PFSK-1 (cell line): ENCODE results near the gene NME7.

Experiments used
- FOXP2 ChIP-seq: optimal IDR thresholded peaks from 2 replicates; pipeline ENCODE3; 2011; ENCODE audit warnings: borderline replicate concordance, control low read depth, inconsistent platforms; ENCODE audit not compliant: insufficient read depth; ENCODE audit errors: extremely low read length, extremely low read depth
- POLR2AphosphoS5 ChIP-seq: IDR thresholded peaks from 2 replicates; pipeline ENCODE4 v1.6.1; 2012; ENCODE audit warnings: low read depth, mild to moderate bottlenecking, control low read depth, low read length, moderate library complexity
- REST ChIP-seq, 2 experiments: IDR thresholded peaks; 2 replicates each; pipeline versions ENCODE4 v1.6.1 to v1.8.0; 2011 to 2012; ENCODE audit warnings: low read depth in 2 of 2, low read length in 2 of 2, control low read depth in 1 of 2, inconsistent platforms in 1 of 2, mild to moderate bottlenecking in 1 of 2, moderate library complexity in 1 of 2; ENCODE audit not compliant: insufficient read depth in 1 of 2
- SIN3A ChIP-seq: IDR thresholded peaks from 2 replicates; pipeline ENCODE4 v1.6.1; 2012; ENCODE audit warnings: mild to moderate bottlenecking, low read length, moderate library complexity, borderline replicate concordance; ENCODE audit not compliant: insufficient read depth
- TAF1 ChIP-seq: IDR thresholded peaks from 2 replicates; pipeline ENCODE4 v1.6.1; 2012; ENCODE audit warnings: low read length, control low read depth, borderline replicate concordance; ENCODE audit not compliant: insufficient read depth

NME7 gene

GRCh38 chr1:169234780-169235179 lies 132.8 kb downstream of the NME7 start:
- TF ChIP-seq TAF1 (no peak), FOXP2 (no peak), POLR2AphosphoS5 (no peak), SIN3A (no peak), REST (IDR thresholded peaks at IDR 0.05; ENCODE audit: insufficient read depth in 1 of 2, low read depth in 2 of 2, low read length in 2 of 2) (no peak)

GRCh38 chr1:169217636-169218035 lies 150.0 kb downstream of the NME7 start:
- TF ChIP-seq REST (IDR thresholded peaks at IDR 0.05; ENCODE audit: insufficient read depth in 1 of 2, low read depth in 2 of 2, low read length in 2 of 2) (no peak), SIN3A (no peak), POLR2AphosphoS5 (no peak), FOXP2 (no peak), TAF1 (no peak)

- no peak for TF ChIP-seq TAF1
- TF ChIP-seq FOXP2 = no peak
- TF ChIP-seq REST (IDR thresholded peaks at IDR 0.05; ENCODE audit: insufficient read depth in 1 of 2, low read depth in 2 of 2, low read length in 2 of 2) = no peak
- no peak for TF ChIP-seq SIN3A
- TF ChIP-seq POLR2AphosphoS5 = no peak
Measured at GRCh38 chr1:169214598-169214997, 153.0 kb downstream of the NME7 start.

- no peak for TF ChIP-seq SIN3A
- TF ChIP-seq TAF1 = no peak
- TF ChIP-seq POLR2AphosphoS5 = no peak
- no peak for TF ChIP-seq REST (IDR thresholded peaks at IDR 0.05; ENCODE audit: insufficient read depth in 1 of 2, low read depth in 2 of 2, low read length in 2 of 2)
- TF ChIP-seq FOXP2 = no peak
Measured at GRCh38 chr1:169212088-169212487, 155.5 kb downstream of the NME7 start.

GRCh38 chr1:169207797-169208520 lies 159.6 kb downstream of the NME7 start:
- TF ChIP-seq POLR2AphosphoS5 = no peak
- no peak for TF ChIP-seq TAF1
- TF ChIP-seq REST (IDR thresholded peaks at IDR 0.05; ENCODE audit: insufficient read depth in 1 of 2, low read depth in 2 of 2, low read length in 2 of 2) = no peak
- no peak for TF ChIP-seq SIN3A
- TF ChIP-seq FOXP2 = no peak
